Measurements from ENCODE around the gene PDK2.

DNA sequence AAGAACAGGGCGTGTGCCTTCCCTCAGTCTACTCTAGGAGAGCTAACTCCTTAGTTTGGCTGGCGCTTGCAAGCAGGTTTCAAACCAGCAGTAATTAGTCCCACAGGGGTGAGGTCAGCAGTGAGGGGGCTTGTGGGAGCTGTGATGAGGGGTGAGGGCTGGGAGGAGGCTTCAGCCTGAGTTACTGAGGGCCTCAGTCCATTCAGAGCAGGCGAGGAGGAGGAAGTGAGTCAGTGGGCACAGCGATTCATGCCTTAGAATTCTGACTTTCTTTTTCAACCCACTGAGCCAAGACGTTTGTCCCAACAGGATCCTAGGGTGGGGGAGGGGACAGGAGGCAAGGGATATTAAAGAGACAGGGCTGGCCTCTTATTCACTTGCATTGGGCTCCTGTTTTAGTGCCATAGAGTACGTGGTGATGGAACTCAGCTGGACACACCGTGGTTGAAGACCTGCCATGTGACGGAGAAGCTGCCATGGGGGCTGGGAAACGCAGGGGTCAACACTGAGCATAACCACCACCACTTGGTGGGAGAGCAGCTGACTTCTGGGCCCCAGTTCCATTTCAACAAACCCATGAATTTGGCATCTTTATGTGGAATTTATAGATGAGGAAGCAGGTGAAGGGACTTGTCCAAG is 47.5 kb upstream of the PDK2 start:
- TF ChIP-seq, protein P1, sequence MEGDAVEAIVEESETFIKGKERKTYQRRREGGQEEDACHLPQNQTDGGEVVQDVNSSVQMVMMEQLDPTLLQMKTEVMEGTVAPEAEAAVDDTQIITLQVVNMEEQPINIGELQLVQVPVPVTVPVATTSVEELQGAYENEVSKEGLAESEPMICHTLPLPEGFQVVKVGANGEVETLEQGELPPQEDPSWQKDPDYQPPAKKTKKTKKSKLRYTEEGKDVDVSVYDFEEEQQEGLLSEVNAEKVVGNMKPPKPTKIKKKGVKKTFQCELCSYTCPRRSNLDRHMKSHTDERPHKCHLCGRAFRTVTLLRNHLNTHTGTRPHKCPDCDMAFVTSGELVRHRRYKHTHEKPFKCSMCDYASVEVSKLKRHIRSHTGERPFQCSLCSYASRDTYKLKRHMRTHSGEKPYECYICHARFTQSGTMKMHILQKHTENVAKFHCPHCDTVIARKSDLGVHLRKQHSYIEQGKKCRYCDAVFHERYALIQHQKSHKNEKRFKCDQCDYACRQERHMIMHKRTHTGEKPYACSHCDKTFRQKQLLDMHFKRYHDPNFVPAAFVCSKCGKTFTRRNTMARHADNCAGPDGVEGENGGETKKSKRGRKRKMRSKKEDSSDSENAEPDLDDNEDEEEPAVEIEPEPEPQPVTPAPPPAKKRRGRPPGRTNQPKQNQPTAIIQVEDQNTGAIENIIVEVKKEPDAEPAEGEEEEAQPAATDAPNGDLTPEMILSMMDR (IDR thresholded peaks at IDR 0.05), result no peak
- no peak for TF ChIP-seq POLR2AphosphoS5 (IDR thresholded peaks at IDR 0.05)
- no peak for TF ChIP-seq POLR2A (IDR thresholded peaks at IDR 0.05)
